ENCODE data around the gene BPI.

DNA sequence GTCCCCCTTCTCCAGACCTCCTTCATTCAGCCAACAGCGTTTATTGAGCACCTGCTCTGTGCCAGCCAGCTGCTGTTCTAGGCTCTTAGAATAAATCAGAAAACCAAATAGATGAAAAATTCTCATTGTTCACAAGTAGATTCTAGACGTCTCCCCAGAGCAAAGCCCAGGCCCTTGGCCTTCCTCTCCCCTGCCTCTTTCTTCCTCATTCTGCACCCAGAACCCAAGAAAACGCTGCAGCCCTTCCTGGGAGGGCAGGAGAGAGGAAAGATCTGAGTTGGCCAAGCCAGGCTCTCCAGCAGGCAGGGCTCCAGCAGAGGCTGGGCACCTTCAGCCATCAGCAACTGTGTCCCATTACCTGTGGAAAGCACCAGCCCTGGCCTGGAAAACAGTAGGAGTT is 12.0 kb upstream of the BPI start:
- no peak for TF ChIP-seq POLR2A (IDR thresholded peaks at IDR 0.05)
- no peak for TF ChIP-seq CTCF (IDR thresholded peaks at IDR 0.05)
